ENCODE data around the gene POLE2.
A peak's percentile ranks its signal among the peaks of the same experiment; 100 is the strongest.
"Not testable (repeated sequence)": the region's sequence is repeated elsewhere in the genome, so short reads cannot be mapped to it uniquely, and the experiment has no call there.

The POLE2 gene, protein sequence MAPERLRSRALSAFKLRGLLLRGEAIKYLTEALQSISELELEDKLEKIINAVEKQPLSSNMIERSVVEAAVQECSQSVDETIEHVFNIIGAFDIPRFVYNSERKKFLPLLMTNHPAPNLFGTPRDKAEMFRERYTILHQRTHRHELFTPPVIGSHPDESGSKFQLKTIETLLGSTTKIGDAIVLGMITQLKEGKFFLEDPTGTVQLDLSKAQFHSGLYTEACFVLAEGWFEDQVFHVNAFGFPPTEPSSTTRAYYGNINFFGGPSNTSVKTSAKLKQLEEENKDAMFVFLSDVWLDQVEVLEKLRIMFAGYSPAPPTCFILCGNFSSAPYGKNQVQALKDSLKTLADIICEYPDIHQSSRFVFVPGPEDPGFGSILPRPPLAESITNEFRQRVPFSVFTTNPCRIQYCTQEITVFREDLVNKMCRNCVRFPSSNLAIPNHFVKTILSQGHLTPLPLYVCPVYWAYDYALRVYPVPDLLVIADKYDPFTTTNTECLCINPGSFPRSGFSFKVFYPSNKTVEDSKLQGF

DNA sequence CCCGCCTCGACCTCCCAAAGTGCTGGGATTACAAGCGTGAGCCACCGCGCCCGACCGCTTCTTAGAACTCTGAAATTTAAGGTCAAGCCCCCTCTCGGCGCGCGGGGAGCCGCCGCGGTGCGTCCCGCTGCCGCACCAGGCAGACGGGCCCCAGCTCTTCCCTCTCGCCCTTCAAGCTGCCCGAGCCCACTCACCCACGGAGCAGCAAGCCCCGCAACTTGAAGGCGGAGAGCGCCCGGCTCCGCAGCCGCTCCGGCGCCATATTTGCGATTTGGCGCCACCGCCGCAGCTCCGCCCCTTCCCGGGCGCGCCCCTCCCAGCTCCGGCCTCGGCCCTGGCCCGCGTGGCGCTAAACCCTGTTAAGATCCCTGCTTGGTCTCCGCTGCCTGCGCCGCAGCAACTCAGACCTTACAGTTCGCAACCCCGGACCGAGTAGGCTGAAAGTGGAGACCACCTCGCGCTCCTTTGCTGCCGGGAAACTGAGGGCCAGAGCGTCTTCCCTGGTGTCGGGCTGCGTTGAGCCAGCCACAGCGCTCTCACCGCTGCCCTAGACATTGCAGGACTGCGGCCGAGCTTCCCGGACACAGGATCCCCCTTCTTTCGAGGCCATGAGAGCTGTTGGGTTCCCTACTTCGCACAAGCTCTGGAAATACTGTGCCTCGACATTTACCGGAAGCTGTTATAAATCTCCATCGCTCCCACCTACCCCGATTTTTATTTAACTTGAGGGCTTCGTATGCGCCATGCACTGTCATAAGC is at the start of gene POLE2:
Gene POLE2, minus strand, starts transcription at position 273 of the 759 bp plus-strand sequence. Its CDS starts 11 bp downstream, at position 262.
- peak; percentile 21 to 87 (median 76) for DNase-seq
- intact Hi-C loops (cut with DNase I) = no loop called here

DNA sequence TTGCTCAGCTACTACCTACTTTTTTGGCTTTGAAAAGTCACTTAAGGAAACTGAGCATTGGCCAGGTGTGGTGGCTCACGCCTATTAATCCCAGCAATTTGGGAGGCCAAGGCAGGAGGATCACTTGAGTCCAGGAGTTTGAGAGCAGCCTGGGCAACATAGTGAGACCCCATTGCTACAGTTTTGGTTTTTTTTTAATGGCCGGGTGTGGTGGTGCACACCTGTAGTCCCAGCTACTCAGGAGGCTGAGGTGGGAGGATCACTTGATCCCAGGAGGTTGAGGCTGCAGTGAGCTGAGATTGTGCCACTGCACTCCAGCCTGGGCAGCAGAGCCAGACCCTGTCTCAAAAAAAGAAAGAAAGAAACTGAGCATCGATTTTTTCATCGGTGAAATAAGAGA is 47.7 kb upstream of the POLE2 start:
- intact Hi-C loops (cut with DNase I); DNase-seq: not testable (repeated sequence)

DNA sequence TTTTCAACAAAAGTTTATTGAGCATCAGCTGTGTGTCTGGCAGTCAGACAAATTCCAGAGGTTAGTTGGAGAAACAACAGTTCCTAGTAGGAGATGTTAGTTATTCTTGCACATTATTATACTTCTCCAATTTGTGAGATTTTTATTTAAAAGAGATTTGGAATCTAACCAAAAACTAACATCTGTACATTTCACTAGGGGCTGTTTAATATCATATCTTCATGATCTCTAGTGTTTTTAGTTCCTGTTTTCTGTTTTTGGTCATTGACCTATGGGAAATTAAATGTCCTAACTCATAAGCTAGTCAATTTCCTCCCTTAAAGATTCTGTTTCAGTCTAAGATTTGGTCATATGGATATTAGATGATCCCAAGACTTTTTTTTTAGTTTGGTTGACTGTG is 45.8 kb upstream of the POLE2 start:
- intact Hi-C loops (cut with DNase I) = no loop called here
- no peak for DNase-seq

DNA sequence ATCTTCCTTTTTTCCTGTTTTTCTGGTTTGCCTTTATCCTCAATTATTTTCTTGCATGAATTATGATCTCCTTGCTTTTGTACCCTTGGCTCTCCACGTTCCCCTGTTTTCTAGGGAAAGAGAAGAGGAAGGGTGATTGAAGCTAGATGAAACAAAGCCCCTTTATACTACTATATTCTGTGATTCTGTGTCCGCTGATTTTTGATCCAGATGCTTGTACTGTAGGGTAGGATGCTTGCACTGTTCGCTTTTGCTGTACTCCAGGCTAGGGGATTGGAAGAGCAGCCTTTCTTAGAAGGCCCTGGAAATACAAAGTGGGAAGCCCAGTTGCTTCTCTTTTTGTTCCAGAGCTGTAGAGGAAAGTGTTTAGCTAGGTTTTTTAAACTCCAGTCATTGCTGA is 44.9 kb upstream of the POLE2 start:
- DNase-seq = peak in 6 of 42 donors; percentile 2 to 47 (median 8)
- intact Hi-C loops (cut with DNase I) = no loop called here

DNA sequence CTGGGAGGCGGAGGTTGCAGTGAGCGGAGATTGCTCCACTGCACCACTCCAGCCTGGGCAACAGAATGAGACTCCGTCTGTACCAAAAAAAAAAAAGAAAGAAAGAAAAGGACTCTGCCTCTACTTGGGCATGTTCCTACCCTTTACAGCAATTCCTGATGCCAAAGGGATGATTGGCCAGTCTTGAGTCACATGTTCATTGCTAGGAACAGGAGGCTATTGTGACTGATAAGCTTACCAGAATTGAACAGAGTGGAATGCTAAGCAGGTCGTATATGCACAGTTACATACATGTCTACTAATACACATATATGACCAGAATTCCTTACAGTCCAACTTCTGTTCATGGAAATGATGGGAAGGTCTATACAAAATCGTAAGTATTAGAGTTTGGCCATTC is 39.2 kb upstream of the POLE2 start:
- intact Hi-C loops (cut with DNase I) = no loop called here
- DNase-seq = peak in 1 of 42 donors; percentile 13

DNA sequence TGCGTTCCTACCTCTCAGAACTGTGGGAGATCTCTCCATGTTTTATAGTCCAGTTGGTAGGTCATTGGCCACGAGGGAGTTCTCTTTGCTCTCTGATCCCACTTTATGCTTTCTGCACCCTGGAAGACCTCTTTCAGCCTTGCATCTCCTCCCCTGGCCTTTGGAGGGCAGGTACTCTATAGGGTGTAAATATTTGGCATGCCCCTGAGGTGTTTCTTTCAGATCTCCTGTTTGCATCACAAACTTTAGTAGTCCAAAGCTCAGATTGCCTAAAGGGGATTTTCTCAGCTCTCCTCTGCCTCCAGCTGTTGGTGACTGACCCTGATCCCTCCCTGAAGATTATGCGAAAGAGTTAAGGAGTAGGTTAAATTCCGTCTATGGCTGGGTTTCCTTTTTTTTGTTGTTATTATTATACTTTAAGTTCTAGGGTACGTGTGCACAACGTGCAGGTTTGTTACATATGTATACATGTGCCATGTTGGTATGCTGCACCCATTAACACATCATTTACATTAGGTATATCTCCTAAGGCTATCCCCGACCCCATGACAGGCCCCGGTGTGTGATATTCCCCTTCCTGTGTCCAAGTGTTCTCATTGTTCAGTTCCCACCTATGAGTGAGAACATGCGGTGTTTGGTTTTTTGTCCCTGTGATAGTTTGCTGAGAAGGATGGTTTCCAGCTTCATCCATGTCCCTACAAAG is 33.9 kb upstream of the POLE2 start:
- intact Hi-C loops (cut with DNase I); DNase-seq: not testable (repeated sequence)

DNA sequence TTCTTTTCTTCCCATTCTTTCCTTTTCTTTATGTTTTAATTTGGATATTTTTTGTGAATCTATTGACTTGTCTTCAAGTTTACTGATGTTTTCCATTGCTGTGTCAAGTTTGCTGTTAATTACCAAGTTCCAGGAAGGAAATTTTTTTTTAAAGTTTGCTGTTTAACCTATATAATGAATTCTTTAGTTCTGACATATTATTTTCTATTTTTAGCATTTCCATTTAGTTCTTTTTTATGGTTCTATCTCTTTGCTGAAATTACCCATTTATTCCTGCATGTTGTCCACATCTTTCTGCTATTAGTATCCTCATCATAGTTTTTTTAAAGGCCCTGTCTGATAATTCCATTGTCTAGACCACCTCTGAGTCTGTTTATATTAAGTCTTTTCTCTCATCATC is 32.7 kb upstream of the POLE2 start:
- intact Hi-C loops (cut with DNase I) = no loop called here
- no peak for DNase-seq

DNA sequence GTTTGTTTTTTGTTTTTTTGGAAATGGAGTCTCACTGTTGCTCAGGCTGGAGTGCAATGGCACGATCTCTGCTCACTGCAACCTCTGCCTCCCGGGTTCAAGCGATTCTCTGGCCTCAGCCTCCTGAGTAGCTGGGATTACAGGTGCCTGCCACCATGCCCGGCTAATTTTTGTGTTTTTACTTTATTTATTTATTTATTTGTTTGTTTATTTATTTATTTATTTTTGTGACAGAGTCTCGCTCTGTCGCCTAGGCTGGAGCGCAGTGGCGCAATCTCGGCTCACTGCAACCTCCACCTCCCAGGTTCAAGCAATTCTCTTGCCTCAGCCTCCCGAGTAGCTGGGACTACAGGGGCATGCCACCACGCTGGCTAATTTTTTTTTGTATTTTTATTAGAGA is 23.0 kb upstream of the POLE2 start:
- DNase-seq; intact Hi-C loops (cut with DNase I): not testable (repeated sequence)

DNA sequence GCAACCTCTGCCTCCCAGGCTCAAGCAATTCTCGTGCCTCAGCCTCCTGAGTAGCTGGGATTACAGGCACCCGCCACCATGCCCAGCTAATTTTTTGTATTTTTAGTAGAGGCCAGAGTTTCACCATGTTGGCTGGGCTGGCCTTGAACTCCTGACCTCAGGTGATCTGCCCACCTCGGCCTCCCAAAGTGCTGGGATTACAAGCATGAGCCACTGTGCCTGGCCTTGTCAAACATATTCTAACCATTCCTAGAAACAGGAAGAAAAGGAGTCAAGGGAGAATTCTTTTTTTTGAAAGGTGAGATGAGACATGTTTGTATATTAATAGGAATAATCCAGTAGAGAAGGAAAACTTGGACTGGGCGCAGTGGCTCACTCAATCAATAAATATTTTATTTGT is 16.5 kb upstream of the POLE2 start:
- DNase-seq; intact Hi-C loops (cut with DNase I): not testable (repeated sequence)

DNA sequence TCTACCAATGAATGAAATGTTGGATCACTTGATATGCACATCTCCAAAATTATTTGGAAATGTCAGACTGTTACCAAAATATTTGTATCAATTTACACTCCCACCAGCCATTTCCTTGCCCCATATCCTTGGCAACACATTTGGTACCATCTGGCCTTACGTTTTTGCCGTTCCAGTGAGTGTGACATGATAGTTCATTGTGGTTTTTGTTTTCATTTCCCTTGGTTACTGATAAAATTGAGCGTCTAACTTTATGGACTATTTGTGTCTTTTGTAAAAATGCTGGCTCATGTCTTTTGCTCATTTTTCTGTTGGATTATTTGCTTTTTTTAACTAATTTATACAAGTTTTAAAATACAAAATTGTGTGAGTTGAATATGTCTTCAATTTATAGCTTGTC is 16.0 kb upstream of the POLE2 start:
- no peak for DNase-seq

DNA sequence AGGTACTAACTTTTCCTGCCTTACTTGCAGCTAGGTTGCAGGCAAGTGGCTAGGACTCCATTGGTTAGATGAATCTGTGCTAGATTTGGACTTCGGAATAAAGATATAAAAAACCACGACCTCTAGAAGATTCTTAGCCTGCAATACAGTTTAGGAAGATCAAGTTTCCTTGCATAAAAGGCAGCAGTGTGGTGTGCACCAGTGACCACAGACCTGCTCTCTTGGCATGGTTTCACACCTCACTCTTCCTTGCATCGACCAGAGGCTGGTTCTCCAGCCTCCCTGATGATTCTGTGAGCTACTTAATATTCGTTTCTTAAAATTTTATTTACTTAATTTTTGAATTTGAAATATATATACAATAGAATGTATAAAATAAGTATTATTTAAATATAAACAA is 14.7 kb upstream of the POLE2 start:
- intact Hi-C loops (cut with DNase I) = no loop called here
- no peak for DNase-seq

More for the DNA sequence above, 16.0 kb upstream of the POLE2 start:
- intact Hi-C loops (cut with DNase I) = no loop called here

DNA sequence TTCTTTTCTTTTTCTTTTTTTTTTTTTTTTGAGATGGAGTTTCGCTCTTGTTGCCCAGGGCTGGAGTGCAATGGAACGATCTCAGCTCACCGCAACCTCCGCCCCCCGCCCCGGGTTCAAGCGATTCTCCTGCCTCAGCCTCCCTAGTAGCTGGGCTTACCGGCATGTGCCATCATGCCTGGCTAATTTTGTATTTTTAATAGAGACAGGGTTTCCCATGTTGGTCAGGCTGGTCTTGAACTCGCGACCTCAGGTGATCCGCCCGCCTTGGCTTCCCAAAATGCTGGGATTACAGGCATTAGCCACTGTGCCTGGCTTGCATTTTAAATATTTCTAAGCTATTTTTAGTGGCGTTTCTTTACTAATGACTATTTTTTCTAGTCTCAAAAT is 5.7 kb upstream of the POLE2 start:
- intact Hi-C loops (cut with DNase I) = loop anchor here (2.0 to 10.0 kb wide), 3 partner anchors 56 to 161 kb away; partner anchors contain the start of genes DNAAF2 and NEMF

DNA sequence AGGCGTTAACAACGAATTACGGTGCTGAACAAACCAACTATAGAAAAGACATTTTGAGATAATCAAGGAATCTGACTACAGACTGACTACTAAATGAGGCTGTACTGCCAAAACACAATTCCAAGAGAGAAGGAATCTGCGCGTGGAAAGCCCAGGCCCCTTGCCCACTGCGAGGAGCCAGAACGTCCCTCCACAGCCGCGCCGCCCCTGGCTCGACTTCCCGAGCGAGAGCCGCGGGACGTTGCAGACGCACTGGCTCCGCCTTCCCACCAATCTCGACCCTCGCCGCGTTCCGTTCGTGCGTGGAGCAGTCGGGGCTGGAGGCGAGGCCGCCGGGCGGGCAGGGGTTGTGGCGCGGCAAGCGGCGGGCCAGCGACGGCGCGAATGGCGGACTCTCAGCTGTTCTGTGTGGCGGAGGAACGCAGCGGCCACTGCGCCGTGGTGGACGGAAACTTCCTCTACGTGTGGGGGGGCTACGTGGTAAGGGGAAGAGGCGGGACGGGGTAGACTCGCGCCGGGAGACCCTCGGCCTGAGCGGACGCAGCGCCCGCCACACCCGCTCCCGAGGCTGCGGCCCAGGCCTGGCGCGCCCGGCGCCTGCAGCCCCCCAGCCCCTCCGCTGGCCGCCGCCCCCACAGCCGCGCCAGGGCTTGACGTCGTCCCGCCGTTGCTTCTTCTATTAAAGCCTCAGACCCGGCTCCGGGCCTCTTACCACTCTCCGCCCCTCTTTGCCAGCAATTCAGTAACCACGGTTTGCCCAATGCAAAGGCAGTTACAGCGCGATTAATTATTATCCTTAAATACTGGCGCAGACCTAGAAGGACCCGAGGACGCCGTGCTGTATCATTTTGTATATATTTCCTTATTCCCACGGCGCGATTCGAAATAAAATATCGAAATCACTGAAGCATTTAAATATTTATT is 5.1 kb upstream of the POLE2 start, which contains the start of gene KLHDC1:
Gene KLHDC1, plus strand, starts transcription at position 310 of the 924 bp plus-strand sequence. Its CDS starts 75 bp downstream, at position 385.
- peak; percentile 70 to 96 (median 92) for DNase-seq
- intact Hi-C loops (cut with DNase I) = loop anchor here (2.0 to 10.0 kb wide), 3 partner anchors 56 to 162 kb away; partner anchors contain the start of genes DNAAF2 and NEMF

More for the DNA sequence above, 5.7 kb upstream of the POLE2 start:
- DNase-seq = not testable (repeated sequence)

DNA sequence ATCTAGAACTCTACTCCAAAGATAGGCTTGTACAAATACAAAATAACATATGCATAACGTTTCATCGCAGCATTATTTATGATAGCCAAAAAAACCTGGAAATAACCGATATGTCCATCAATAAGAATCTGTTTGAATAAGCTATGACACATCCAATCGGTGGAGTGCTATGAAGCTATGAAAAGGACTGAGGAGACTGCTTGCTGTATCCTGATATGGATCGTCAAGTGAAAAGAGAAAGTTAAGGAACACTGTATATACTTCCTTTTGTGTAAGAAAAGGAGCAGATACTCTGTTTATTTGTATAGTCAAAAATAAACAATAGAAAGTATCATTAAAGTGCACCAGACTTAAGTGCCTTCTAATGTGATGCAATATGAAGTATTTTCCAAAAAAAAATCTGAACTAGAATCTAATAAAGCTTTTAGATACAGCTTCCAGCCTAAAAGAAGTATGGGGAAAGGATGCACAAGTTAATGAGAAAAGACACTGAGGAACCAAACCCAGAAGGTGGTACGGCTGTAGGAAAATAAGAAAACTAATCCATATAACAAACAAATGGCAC is 4.3 kb upstream of the POLE2 start:
- no peak for DNase-seq
- intact Hi-C loops (cut with DNase I) = loop anchor here (2.0 to 10.0 kb wide), 3 partner anchors 55 to 163 kb away; partner anchors contain the start of genes DNAAF2 and NEMF

DNA sequence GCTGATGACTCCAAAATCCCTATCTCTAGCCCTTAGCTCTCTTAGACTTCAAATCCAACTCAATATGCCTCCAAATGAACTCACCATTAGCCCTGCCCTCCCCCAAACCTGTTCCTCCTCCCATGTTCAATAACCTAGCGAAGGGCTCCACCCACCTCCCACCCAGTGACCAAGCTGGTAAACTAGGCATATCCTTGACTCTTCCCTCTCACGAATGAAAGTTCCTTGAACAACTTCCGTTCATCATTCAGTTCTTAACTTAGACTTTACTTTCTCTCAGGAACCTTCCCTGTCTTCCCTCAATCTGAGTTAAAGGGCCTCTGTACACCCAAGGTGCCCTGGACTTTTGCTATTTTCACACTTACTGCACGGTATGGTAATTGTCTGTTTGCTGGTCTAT is 3.0 kb upstream of the POLE2 start:
- intact Hi-C loops (cut with DNase I) = loop anchor here (5.0 to 10.0 kb wide), 2 partner anchors 54 to 164 kb away; partner anchors contain the start of genes DNAAF2 and NEMF
- DNase-seq = no peak

DNA sequence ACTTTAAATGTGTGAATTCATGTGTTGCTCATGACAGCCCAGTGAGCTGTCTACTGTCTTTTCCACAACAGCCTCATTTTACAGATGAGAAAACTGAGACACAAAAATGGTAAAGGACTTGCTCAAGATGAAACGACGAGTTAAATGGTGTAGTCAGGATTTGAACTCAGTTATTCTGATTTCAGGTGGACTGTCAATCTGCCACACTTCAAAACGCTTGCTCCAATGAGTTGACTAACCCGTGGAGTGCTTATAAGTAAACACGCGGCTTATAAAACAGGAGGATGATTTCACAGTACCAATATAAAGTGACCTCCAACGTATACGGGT is 652 bp upstream of the POLE2 start:
- DNase-seq = no peak
- intact Hi-C loops (cut with DNase I) = no loop called here

DNA sequence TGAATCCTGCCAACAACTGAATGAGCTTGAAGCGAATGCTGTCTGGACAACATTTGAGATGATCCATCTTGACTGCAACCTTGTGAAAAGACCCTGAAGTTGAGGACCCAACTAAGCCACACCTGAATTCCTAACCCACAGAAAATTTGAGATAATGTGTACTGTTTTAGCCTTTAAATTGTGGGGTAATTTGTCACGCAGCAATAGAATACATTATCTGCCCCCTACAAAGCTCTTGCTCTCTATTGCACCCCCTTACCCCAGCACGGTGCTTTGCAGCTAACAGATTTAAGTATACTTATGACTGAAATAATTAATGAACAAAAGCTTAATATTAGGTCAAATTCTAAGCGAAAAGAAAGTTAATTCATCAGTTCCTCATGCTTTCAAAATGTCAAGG is 1.6 kb downstream of the POLE2 start:
- intact Hi-C loops (cut with DNase I) = no loop called here
- no peak for DNase-seq

DNA sequence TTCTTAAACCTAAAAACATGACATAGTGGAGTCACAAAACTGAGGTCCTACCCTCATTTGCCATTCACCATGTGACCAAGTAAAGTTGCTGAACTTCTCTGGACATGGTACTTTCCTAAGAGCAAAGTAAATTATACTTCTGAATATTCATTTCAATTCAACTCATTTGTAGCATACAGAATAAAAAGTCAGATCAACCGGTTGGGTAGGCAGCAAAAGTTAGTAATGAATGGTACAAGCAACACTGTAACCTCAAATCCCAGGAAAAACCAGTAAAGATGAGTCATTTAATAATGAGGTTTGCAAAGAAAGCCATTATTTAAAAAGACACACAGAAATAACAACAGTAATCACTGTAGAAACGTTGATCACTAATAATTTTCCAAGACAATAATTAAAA is 8.7 kb downstream of the POLE2 start:
- DNase-seq = no peak
- intact Hi-C loops (cut with DNase I) = no loop called here
